Hindlimb muscle (tissue), 1 donor: ENCODE data around the gene SAG. TPM values are rescaled to one million over a fixed set of nuclear protein-coding genes. Genes with fewer than 3 reads are reported as not detected.

ENCODE experiments used
- DNase-seq: peaks from one replicate; pipeline ENCODE4 v3.0.0-alpha.2; 2013
- polyA plus RNA-seq: library from polyadenylated mRNA; unstranded; fragments of 120-200 nt; gene quantifications from one replicate; pipeline ENCODE4 v1.2.1, GENCODE V29; 2013; ENCODE audit not compliant: insufficient read length

Gene SAG
- polyA plus RNA-seq, 1 donor = 0.22 TPM

DNA sequence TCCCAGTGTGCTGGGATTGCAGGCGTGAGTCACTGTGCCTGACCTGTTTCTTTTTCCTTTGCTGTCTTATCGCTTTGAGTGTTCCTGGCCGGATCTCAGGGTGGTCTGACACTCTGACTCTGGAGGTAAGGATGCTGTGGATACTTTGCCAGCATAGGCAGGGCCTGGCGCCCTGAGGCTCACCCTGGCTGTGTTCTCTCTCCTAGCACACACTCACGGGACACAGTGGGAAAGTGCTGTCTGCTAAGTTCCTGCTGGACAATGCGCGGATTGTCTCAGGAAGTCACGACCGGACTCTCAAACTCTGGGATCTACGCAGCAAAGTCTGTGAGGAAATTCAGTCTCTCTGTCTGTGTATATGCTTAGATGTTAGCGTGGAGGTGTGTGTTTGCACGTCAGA is 18.0 kb upstream of the SAG start:
- no peak for DNase-seq

GRCh38 chr2:233290051-233290845 is 17.4 kb upstream of the SAG start:
- DNase-seq = no peak

GRCh38 chr2:233295891-233296290 is 11.7 kb upstream of the SAG start:
- no peak for DNase-seq

DNA sequence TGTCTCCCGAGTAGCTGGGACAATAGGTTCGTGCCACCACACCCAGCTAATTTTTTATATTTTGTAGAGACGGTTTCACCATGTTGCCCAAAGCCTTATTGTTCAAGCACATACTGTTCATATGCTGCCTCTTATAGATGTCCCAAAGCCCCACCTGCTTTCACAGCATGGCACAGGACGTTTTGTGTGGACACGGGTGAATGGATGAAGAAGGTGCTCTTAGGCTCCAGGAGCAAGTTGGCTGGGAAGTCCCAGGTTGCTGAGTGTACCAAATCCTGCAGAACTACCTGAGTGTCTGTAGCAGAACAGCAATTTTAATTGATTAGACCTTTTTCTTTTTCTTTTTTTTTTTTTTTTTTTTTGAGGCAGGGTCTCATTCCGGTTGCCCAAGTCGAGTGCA is 10.5 kb upstream of the SAG start:
- no peak for DNase-seq

- DNase-seq = no peak
Observed at GRCh38 chr2:233300401-233300800, 7.2 kb upstream of the SAG start.

DNA sequence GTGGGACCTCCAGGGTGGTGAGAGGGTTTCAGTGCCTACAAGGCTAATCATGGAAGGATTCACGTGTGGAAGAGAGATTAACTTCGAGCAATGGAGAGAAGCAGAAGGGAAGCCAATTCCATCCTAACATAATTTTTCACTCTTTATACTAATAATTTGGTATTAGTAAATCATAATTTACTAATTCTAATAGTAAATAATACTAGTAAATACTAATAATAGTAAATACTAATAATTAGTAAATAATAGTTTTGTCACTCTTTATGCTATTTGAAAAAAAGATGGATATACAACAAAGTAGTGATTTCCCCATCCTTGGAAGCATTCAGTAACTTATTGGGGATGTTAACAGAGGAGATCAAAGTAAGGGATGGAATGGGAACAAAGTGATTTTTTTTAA is 6.4 kb upstream of the SAG start:
- DNase-seq = no peak

- no peak for DNase-seq
Observed at GRCh38 chr2:233301811-233302210, 5.8 kb upstream of the SAG start.

DNA sequence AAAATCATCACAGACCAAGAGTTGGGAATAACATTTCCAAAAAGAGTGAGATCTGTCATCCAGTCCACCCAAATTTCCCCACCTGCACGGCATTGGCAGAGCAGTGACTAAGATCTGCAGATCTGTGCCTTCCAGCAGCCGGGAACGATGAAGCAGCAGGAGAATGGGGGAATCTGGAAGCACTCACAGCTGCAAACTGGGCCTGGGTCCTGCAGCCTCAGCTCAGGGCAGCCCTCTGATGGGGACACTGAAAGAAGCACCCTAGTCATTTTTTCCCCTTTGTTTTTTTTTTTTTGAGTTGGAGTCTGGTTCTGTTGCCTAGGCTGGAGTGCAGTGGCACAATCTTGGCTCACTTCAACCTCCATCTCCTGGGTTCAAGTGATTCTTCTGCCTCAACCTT is 4.4 kb upstream of the SAG start:
- DNase-seq = no peak

- DNase-seq = no peak
Observed at GRCh38 chr2:233311241-233311926, 3.8 kb downstream of the SAG start.

DNA sequence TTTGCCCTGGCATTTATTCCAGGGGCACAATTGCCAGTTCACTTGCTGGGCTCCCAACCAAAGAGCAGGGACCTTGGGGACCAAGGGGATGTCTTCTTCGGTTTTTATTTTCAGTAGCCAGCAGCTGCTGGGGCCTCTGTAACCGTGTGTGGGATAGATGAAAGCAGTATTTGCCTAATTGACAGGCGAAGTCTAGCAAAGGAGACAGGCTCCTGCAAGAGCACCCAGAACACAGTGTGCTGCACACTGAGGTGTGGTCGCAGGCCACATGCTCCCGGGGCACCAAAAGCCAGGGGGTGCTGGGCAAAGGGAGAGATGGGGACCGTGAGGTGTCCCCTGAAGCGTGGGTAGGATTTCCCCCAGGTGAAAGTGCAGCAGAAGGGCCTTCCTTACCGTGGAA is 5.3 kb downstream of the SAG start:
- no peak for DNase-seq

DNA sequence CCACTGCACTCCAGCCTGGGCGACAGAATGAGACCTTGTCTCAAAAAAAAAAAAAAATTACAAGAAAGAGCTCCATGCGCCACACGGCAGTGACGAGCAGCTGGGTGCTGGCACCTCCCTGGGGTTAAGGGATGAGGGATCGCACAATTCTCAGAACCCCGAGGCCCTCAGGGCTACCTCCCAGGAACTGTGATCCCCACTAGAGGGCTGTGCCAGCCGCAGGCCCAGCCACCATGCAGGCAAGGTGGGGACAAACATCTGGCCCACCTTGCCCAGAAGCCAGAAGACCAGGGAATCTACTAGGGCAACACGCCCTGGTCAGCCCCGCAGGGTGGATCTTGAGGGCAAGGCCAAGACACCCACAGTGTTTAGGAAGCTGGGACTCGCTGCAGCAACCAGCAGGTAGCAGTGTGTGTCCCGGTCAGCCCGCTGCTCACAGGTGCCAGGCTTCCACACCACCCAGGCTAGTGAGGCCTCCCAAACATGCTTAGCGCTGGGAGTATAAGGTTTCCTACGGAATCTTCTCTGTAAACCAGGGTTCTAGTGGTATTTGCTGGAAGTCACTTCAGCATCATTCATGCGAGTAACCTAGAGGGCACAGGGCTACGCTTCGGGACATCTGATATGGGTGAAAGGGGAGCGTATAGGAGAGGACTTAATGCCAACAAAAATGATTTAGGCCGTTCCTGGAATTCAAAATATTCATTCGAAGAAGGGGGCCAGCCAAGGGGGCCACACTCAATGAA is 6.7 kb downstream of the SAG start:
- no peak for DNase-seq

DNA sequence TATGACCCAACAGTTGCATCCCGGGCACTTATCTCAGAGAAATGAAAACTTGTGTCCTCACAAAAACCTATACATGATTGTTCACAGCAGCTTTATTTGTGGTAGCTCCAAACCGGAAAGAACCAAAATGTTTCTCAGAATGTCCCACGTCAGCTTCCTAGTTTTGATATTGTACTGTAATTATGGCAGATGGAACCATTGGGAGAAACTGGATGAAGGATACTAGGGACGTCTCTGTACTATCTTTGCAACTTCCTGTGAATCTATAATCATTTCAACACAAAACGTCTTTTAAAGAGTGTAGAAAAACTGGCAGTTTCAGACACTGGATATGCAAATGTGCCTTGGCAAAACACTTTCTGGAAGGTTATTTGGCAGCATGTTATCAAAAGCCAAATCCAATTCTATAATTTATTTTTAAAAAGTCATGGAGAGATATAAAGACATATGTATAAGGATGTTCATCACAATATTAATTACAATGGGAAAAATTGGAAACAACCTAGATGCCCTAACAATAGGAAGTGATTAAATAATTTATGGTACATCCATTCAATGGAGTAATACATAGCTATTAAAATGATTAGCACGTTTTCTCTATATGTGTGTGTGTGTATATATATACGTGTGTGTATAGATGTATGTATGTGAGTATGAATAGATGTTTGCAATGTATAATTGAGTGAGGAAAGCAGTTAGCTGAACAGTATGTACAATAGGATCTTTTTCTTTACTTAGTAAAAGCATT is 9.8 kb downstream of the SAG start:
- DNase-seq = no peak

- DNase-seq = no peak
Observed at GRCh38 chr2:233319256-233319655, 11.6 kb downstream of the SAG start.

- DNase-seq = no peak
Observed at GRCh38 chr2:233320470-233320869, 12.9 kb downstream of the SAG start.

DNA sequence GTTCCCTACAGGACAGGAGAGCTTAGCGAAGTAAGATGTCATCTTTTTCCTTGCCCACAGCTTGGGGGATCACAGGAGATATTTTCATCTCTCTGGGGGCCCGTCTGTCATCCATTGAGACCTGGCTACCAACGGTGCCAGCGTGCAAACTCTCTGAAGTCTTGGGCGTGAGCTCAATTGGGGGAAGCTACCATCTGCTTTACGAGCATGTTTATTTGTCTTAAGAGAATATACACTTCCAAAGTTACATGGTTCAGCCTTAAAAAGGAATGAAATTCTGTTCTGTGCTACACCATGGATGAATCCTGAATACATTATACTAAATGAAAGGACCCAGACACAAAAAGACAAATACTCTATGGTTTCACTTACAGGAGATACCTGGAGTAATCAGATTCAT is 13.6 kb downstream of the SAG start:
- no peak for DNase-seq

- no peak for DNase-seq
Observed at GRCh38 chr2:233323851-233324250, 16.2 kb downstream of the SAG start.

DNA sequence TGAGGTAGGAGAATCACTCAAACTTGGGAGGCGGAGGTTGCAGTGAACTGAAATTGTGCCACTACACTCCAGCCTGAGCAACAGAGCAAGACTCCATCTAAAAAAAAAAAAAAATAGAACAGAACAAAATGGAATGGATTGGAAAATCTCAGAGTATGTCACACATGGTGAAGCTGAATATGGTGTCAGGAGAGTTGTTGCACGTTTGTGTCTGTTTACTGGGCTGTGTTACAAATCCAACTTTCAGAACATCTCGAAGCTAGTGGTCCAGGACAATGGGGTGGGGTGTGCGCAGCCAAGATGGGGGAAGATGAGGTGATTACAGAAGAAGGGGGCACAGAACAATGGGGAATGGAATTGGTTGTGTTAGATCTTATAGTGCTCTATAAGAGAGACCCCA is 17.6 kb downstream of the SAG start:
- DNase-seq = no peak

GRCh38 chr2:233325814-233326213 is 18.2 kb downstream of the SAG start:
- DNase-seq = no peak

DNA sequence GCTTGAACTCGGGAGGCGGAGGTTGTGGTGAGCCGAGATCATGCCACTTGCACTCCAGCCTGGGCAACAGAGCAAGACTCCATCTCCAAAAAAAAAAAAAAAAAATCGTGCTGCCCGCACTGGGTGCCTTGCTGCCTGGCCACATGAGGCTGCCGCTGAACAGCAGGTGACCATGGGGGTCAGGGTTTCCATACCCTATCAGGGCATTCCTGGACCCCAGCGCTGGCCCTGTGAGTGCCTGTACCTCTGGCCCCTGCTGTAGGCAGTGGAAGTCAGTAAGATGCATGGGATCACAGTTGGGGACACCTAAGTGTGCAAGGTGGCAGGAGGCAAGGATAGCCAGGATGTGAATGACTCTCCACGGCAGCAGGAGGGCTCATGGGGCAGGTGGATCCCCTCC is 18.9 kb downstream of the SAG start:
- DNase-seq = no peak

DNA sequence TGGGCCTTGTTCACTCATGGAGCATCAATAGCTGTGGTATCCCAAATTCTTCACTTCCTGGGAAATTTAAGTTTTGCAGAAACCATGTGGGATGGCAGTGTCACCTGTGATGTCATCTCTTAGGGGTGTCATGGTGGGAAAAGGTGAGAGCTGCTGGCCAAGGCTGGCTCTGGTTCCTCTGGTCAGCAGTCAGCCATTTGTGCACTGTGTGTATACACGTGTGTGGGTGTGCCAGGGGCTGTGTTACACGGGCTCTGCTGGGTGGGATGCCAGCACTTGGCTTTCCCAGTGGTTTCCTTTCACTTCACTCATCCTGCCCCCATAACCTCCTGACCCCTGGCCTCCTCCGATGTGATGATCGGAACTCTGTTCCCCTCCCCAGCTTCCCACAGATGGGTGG is 21.3 kb downstream of the SAG start:
- no peak for DNase-seq

DNA sequence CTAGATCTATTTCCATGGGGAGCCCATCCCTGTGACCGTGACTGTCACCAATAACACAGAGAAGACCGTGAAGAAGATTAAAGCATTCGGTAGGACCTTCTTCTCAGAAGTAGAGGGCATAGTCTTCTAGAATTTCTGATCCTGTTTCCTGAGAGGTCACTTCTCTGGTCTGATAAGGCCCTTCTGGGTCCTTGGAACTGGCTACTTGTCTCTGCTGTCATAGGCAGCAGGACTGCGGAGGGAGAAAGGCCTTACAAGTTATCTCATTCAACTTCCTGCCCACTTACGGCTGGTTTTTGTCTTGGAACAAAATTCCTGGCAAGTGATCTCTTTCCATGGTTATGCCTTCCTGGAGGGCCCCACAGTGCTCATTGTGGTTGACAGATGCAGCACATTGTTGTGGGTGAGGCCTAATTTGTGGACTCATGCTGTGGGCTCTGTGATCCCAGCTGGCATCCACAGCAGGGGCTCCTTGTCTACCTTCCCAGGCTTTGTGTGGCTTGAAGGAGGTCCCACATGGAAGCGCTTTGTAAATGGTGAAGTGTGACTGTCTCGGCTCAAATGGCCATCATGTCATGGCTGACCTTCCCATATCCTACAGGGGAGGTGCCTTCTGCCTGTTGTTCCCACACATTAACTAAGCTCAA is 22.0 kb downstream of the SAG start:
- no peak for DNase-seq

DNA sequence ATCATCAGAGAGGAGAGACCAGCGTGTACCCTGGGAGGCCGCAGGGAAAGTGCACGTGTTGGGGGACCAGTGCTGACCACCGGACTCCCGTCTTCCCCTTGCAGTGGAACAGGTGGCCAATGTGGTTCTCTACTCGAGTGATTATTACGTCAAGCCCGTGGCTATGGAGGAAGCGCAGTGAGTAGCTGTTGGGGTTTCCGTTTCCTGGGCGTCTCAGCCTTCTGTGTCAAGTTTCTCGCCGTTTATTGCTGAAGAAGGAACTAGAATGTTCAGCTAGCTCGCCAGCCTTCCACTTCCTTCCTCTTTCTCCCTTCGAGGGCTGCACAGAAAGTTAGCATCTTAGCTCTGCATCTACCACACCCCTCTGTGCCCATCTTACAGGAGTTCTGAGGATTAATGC is 23.9 kb downstream of the SAG start:
- DNase-seq = peak; percentile 40
